GM18907 (cell line): ENCODE measurements around the gene MYRIP.
"Not testable (repeated sequence)": the region's sequence is repeated elsewhere in the genome, so short reads cannot be mapped to it uniquely, and the experiment has no call there.

Source experiments
- ATAC-seq: cut with Tn5 transposase; IDR thresholded peaks from one replicate; pipeline ENCODE4 v1.9.1; 2021; ENCODE audit warnings: mild to moderate bottlenecking, moderate library complexity; ENCODE audit not compliant: unreplicated experiment

The MYRIP gene

DNA sequence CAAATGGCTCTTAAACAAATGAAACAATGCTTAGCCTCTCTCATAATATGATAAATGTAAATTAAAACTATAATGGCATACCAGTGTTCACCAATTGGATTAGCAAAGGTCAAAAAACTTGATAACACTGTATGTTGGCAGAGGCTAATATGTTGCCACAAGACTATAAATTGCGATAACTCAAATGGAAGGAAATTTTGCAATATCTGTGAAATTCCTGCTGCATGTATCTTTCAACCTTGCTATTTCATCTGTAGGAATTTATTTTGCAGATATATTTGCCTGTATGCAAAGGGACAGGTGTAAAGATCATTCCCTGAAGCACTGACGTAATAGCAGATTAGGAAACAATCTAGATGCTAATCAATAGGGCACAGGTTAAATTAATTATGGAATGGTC lies 308.7 kb downstream of the MYRIP start:
- ATAC-seq, result no peak

GRCh38 chr3:40120067-40120692 lies 310.8 kb downstream of the MYRIP start:
- no peak for ATAC-seq

DNA sequence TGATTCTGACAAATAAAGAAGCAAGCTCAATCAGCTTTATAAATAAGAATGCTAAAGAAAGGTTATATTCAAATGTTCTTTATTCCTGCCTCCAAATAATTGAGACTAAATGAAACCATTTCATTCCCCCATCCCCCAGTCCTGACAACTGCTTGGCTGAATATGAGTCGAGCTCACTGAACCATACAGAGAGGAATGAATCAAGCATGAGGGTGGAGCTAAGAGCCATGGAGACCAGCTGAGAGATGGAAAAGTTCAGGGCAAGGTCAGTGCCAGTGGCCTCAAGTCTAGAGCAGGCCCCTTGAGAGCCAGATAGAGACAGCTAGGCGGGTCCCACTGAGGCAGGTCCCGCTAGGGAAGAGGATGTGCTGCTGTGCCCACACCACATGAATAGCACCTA lies 311.4 kb downstream of the MYRIP start:
- no peak for ATAC-seq

DNA sequence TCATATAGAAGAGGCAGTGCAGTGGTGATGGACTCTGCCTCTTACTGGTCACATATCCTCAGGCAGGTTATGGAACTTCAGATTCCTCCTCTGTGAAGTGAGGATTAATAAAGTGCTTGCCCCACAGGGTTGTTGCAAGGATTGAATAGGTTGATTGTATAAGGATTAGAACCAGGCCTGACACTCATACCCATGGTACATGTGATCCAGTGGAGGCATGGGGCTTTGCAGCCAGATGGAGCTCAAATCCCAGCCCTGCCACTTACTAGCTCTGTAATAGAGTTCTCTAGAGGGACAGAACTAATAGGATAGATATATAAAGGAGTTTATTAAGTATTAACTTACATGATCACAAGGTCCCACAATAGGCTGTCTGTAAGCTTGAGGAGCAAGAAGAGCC lies 315.5 kb downstream of the MYRIP start:
- ATAC-seq, result no peak

- no peak for ATAC-seq
These were observed 318.8 kb downstream of the MYRIP start for GRCh38 chr3:40128166-40128565.

DNA sequence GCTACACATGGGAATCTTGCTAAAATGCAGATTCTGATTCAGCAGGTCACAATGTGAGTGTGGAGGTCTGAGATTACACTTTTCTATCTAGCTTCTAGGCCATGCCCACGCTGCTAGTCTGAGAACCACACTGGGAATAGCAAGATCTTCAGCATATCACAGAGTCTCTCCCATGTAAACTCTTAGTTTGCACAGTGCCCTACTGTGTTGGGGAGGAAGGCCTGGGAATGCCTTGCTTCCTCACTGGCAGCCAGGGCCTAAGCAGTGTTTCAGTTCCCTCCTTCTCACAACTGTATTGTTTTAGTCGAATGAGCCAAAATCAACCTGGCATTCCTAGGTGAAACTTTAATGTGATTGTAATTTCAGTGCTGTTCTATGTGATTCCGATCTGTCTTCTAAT lies 320.1 kb downstream of the MYRIP start:
- ATAC-seq, result no peak

DNA sequence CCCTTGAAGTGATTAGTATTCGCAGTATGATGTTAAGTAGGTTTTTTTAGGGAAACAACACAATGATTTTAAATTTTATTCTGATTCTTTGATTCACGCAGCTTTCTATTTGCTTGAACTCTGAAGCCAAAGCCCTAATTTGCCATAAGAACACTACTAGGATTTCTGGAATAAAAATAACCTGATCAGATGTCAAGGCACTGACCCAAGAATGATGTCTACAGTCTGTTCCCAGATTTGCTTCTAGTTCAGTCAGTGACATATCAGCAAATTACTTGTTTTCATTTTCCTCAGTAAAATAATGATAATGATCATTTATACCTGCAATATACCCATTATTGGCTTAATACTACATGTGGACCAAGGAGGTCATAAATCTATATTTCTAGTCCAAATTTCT lies 320.6 kb downstream of the MYRIP start:
- ATAC-seq, result no peak

- no peak for ATAC-seq
These were observed 321.3 kb downstream of the MYRIP start for GRCh38 chr3:40130721-40131120.

DNA sequence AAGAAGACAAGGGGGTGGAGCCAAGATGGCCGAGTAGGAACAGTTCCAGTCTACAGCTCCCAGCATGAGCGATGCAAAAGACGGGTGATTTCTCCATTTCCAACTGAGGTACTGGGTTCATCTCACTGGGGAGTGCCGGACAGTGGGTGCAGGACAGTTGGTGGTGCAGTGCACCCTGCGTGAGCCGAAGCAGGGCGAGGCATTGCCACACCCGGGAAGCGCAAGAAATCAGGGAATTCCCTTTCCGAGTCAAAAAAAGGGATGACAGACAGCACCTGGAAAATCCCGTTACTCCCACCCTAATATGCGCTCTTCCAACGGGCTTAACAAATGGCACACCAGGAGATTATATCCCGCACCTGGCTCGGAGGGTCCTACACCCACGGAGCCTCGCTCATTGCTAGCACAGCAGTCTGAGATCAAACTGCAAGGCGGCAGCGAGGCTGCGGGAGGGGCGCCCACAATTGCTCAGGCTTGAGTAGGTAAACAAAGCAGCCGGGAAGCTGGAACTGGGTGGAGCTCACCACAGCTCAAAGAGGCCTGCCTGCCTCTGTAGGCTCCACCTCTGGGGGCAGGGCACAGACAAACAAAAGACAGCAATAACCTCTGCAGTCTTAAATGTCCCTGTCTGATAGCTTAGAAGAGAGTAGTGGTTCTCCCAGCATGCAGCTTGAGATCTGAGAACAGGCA lies 324.6 kb downstream of the MYRIP start:
- not testable (repeated sequence) for ATAC-seq

DNA sequence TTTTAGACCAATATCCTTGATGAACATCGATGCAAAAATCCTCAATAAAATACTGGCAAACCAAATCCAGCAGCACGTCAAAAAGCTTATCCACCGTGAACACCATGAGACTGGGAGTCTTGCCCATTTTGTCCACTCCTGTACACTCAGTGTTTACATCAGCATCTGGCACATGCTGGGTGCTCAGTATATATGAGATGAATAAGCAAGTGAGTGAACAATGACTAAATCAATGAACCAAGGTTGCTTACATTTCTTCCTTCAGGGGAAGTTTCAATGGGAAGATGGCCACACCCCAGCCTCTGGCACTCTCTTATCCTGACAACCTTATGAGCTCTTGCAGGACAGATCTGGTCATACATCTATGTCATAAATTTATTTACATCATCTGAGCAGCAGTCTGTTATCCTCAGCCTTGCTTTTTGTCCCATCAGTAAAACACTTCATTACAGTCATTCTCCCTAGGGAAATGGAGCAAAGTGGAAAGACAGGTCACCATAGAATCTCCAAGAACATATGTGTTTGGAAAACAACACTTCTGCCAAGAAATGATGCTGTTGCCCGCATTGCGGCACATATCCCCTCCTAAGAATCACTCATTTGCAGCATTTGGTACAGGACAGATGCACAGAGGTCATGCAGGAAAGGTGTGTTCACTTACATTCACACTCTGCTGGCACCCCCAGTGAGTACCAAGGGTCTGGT lies 328.3 kb downstream of the MYRIP start:
- no peak for ATAC-seq

DNA sequence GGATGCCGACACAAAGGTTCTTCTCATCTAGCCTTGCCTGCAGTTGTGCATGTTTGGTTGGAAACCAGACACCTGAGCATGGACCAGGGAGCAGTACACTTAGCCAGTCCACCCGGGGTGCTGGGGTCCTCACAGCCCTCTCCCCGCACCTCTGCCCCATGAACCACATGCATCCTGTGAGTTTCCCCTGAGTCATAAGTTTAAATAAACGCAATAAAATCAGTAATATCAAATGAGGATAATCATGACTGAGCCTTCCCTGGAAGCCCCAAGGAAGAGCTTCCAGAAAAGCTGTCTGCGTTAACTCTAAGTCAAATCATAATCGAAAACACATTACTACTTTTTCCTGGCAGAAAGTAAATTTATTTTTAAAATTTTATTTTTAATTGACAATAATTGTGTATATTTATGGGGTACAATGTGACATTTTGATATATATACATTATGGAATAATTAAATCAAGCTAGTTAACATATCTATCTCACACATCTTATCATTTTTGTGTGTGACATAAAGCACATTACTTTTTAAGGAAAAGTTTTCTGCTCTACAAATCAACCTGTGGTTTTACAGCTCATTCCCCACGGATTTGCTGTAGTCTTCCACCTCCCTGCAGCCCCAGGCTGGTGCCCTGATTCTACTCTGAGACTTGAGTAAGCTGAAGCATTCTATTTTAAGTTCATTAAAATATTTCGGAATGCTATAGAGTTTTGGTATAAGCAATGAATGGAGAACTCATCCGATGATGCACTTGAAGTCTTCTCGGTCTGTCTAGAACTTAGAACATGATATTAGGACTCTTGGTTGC lies 334.1 kb downstream of the MYRIP start:
- ATAC-seq, result no peak

DNA sequence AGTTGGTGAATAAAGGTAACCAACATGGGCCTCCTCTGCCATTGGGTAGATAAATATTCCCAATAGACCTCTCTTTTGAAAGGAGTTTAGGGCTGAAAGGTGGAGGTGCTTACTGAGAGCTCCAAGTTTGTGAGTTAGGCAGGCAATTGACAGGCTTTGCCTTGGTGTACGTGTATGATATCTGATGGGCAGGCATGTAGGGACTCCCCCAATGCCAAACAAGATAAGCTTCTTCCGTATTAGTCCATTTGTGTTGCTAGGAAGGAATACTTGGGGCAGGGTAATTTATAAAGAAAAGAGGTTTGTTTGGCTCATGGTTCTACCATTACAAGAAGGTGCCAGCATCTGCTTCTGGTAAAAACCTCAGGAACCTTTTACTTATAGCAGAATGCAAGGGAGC lies 339.4 kb downstream of the MYRIP start:
- ATAC-seq, result no peak

DNA sequence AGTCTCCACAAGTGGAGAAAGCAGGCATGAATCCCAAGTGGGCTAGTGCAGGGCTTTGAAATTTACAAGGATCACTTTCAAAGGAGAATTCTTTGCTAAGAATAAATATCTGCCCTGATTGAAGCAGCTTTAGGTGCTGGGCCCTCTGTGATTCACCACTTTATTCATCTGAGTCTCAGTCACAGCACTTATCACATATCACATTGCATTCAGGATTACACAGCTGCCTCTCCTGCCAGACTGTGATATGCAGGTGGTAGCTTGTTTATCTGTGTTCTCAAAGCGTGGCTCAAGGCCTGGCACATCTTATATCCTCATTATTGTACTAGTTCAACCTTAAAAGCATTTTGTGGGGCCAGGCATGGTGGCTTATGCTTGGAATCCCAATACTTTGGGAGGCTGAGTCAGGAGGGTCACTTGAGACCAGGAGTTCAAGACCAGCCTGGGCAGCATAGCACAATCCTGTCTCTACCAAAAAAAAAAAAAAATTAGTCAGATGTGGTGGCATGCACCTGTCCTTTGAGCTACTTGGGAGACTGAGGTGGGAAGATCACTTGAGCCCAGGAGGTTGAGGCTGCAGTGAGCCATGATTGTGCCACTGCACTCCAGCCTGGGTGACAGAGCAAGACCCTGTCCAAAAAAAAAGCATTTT lies 343.2 kb downstream of the MYRIP start:
- ATAC-seq, result no peak

GRCh38 chr3:40160933-40161332 lies 351.5 kb downstream of the MYRIP start:
- no peak for ATAC-seq

DNA sequence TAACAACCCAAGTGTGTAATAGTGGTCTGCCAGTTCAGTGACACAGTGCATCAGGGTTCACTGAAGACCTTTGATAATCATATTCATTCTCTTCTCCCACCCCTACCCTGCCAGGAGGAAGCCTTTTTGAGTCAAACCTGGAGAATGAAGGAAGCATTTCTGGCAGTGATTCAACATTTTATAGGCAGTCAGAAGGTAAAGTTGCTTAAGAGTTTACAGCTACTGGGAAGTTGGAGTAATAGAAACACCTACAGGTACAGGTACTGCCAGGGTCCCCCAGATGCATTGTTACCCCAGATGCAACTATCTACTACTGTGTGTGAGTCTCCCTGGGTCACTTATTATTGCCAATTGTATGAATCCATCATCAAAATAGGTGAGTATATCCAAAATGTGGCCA lies 353.2 kb downstream of the MYRIP start:
- ATAC-seq, result no peak

- no peak for ATAC-seq
These were observed 357.6 kb downstream of the MYRIP start for GRCh38 chr3:40166997-40167396.

GRCh38 chr3:40167958-40168357 lies 358.5 kb downstream of the MYRIP start:
- no peak for ATAC-seq

GRCh38 chr3:40169983-40170382 lies 360.6 kb downstream of the MYRIP start:
- ATAC-seq, result peak; percentile 52

DNA sequence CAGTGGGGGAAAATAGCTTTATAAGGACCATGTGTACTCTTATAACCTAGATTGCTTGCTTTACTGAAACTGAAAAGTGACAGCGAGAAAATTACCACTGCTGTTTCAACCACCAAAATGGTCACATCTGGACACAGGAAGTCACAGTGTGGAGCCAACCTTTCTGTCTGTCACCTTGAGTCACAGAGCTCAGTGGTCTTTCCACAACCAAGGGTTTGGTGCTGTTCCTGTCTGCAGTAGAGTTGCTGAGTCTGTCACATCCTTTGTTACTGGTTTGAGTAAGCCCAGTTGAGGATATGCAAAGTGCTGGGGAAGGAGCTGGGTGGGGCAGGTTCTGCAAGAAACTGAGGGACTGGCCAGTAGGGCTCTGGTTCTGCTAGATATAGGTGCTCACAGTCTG lies 361.0 kb downstream of the MYRIP start:
- peak; percentile 97 for ATAC-seq

- no peak for ATAC-seq
These were observed 363.2 kb downstream of the MYRIP start for GRCh38 chr3:40172560-40172959.

GRCh38 chr3:40173227-40173721 lies 363.9 kb downstream of the MYRIP start:
- no peak for ATAC-seq
